GM18502 (cell line): ENCODE data around the gene SYT8.

Experiments used
- ATAC-seq: cut with Tn5 transposase; IDR thresholded peaks from one replicate; pipeline ENCODE4 v1.9.1; 2021; ENCODE audit warnings: mild to moderate bottlenecking; ENCODE audit not compliant: unreplicated experiment, poor library complexity

Gene SYT8

DNA sequence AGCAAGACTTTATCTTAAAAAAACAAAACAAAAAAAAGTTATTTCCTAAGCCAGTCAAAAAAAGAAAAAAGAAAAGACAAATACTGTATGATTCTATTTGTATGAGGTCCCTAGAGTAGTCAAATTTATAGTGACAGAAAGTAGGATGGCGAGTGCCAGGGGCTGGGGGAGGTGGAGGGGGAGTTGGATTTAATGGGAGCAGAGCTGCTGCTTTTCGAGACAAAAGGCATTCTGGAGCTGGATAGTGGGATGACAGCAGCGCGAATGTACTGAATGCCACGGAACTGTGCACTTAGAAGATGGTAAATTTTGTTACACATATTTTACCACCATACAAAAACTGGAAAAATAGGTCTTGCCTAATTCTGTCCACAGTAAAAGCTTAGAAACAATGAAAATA, 17.8 kb upstream of the SYT8 start:
- ATAC-seq: no peak

DNA sequence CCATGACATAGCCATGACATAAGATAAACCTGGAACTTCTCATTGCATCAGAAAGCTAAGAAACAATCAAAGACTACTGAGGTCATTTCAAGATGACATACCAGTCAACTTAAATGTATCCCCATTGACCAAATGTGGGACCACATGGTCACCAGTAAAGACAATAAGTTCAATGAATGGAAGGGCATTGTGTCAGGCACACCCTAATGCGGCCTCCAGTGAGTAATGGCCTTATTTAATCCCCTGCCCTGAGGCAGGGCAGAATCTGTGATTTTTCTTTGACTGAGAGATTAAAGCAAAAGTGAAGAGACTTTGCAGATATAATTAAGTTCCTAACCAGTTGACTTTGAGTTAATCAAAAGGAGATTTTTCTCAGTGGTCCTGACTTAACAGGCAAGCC, 17.3 kb upstream of the SYT8 start:
- ATAC-seq: no peak

DNA sequence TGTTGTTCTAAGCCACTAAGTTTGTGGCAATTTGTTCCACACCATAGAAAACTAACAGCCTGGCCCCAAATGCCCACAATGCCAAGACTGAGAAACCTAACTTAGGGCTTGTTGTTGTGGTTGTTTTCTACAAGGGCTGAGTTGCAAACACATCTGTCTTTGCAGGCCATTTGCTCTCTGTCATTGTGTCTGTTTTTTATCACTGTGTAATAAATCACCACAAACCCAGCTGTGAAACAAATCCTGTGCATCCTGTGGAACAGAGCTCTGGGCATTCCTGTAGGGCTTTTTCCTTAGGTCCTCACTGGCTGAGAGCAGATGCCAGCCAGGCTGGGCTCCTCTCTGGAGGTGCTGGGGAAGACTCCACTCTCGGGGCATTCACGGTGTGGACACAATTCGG, 15.7 kb upstream of the SYT8 start:
- no peak for ATAC-seq

DNA sequence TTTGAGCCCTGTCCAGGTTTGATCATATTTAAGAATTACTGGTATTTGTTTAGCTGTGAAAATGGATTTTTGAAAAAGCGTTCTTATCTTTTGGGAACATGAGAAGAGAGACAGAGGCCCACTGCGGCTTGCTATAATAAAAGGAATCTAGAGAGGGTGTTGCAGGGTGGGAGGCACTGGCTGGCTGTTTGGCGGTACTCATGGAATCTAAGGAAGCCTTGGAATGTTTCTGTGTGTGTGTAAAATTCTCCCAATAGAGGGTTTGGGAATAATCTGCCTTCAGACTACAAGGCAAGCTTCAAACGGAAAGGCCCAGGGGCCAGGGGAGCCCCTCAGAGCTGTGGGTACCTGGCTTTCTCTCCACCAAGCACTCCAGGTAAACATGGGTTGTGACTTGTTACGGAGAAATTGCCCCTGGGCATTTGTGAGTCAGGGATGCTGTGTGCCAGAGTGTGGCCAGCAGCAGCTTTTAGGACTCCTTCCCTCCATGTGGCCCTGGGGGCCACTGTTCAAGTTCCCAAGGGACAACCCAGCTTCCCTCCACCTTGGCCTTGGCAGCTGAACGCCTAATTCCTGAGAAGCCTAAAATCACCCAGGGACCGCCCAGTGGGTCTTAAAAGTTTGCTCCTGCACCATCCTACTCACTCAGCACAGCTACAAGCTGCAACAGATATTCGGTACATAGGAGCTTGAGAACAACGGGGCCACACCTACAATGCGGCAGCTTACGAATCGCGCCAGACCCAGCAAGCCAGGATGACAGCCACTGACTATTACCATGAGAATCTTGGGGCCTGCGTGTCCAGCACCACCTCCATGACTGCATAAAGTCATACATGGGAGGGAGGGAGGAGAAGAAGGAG, 14.1 kb upstream of the SYT8 start:
- ATAC-seq: no peak

DNA sequence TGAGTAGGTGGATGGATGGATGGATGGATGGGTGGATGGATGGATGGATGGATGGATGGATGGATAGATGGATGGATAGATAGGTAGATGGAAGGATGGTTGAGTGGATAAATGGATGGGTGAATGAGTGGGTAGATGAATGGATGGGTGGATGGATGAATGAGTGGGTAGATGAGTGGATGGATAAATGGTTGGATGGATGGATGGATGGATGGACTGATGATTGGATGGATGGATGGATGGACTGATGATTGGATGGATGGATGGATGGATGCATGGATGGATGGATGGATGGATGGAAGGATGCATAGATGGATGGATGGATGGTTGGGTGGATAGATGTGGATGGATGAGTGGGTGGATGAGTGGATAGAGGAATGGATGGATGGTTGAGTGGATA, 13.2 kb upstream of the SYT8 start:
- ATAC-seq: no peak

DNA sequence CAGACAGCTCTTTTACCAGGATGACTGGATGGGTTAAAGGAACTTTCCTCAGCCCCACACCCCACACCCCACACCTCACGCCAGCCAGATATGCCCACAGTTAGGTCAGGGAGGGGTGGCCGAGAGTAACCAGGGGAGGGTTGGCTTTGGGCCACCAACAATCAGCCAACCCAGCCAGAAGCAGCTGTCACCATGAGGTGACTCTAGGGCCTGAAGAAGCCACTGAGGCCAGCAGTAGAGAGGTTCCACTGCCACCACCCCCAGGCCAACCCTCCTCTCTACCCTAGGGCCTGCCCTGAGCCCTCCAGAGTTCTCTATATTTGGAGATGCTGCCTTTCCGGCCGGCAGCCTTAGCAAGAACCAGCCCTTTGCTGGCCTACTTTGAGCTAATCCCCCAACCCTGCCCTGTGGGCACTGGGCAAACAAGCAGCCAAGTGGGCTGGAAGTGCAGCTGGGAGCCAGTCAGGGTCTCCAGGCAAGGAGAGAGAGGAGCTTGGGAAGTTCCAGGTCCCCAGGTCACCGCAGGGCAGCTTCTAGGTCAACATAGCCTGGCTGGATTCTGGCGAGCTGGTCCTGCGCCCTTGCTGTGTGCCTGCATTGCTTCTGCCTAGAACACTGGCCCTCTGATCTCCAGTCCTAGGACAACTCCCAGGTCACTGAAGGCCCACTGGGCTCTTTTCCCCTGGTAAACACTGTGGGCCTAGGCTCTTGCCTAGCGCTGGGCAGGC, 12.0 kb upstream of the SYT8 start:
- ATAC-seq: no peak

DNA sequence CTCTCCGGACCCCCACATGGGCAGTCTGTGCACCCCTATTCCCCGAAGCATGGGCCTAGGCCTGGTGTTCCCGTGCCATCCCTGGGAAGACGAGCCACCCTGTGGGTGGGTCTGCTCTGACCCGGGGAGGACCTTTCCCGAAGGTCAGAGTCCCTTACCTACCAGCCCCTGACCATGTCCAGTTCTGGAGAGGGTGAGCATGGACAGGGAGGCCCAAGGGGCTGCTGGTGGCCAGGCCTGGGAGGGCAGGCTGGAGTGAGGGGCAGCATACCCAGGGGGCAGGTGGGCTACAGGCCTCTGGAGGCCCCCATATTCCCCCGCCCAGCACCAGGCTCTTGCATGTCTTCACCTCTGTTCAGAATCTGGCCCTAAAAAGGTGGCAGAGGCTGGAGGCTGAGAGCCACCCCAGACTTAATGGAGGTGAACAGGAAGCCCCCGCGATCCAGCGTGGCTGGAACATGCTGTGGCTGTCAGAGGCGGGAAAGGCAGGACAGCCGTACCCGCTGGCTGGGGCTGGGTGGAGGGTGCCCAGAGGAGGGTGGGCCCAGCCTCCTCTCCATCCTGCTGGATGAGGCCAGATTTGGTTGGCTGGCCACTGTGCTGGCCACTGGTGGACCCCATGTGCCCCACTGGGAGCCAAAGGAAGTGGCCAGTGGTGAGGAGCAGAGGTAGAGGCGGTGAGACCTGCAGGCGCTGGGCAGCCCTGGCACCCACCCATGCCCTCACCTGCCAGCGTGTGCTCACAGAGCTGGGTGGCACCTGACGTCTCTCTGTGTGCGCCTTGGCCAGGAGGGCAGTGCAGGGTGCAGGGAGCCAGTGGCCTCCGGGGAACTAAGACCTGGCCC, 11.2 kb upstream of the SYT8 start:
- ATAC-seq: no peak

DNA sequence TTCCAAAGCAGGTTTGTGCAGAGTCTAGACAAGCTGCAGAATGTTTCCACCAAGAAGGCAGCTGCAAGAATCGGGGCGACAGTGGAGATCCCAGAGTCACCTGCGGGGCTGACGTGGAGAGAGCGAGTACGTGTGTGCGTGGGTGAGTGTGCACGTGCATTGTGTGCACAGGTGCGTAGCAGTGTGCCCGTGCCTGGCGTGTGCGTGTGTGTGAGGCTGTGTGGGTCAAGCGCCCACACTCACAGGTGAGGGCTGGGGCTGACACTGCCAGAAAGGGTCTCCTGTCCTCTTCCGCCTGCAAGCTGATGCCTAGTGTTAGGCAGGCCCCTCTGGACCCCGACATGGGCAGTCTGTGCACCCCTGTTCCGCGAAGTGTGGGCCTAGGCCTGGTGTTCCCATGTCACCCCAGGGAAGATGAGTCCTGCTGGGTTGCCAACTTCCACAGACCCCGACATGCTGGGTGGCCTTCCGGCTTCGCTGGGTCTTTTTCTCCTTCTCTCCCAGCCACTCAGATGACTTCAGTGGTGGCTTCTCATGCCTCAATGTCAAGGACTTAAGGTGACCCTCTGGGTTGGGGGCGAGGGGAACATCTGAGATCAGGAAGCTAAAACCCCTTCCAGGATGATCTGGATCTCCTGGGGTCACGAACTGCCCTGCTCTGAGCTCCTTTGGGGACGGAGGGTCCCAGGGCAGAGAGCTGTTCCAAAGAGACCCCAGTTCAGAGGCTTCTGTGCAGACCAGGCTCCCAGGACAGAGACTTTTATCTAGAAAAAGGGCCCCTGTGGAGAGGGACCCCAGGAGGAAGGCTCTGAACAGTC, 10.4 kb upstream of the SYT8 start:
- no peak for ATAC-seq

DNA sequence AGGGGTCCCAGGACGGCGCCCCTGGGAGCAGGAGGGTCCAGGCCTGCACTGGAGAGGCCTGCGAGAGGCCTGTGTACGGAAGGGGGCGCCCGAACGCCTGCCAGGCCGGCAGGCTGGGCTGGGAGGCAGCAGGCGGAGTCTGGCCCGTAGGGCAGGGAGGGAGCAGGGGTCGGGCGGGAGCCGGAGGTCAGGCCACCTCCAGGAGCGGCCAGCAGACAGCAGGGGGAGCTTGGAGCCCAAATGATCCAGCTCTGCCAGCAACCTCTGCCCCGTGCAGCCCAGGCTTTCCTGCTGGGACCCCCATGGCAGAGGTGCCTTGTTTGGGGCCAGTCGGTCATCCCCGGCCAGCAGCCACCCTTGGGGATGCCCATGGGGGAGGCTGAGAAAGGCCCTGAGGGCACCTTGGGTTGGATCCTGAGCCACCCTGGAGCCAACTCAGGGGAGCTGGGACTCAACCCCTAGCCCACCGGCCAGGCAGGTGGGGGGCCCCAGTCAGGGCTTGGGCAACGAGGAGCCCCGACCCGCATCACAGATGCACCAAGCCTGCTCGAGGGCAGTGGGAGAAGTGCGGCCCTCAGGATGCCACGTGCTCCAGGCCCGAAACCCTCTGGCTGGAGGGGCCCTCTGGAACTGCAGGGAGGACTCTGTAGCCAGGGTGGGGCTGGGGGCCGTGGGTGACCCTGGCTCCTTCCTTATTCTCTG, 9.6 kb upstream of the SYT8 start:
- no peak for ATAC-seq

DNA sequence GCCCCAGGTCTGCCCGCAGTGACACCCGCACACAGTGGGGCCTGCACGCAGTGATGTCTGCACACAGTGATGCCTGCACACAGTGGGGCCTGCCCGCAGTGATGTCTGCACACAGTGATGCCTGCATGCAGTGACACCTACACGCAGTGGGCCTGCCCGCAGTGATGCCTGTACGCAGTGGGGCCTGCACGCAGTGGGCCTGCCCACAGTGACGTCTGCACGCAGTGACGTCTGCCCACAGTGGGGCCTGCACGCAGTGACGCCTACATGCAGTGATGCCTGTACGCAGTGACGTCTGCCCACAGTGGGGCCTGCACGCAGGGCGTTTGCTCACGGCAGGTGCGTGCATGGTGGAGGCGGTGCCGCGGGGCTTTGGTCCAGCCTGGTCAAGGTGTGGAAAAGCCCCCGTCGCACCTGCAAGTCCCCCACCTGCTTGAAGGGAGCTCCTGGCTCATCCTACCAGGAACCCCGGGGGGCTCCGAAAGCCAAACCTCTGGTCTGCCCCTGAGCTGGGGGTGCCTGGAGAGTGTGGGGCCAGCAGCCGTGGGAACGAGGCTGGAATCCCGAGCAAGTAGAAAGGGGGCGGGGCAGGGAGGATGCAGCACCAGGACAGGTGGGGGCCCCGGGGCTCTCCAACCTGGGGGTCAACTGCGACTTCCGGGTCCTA, 8.9 kb upstream of the SYT8 start:
- no peak for ATAC-seq

DNA sequence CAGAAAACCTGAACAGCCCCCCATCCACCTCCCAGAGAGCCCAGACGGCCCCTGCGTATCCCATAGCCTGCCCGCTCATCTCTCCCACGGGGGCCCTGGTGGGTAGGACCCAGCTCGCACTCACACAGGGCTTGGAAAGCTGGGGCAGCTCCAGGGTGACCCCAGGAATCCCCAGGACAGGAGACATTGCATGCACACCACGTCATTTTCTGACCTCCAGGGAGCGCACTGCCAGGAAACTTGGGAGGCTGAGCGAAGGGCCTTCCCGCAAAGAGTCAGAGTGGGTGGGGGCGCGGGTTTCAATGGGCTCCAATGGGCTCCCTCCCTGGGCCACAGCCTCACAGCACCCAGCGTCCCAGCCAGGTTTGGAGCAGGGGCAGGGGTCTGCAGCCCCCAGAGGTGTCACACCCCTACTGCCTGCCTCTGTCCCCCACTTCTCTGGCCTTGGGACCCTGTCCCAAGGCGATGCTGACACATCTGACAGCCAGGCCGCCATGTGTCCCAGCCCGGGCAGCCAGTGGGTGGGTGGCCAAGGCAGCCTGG, 8.2 kb upstream of the SYT8 start:
- ATAC-seq: no peak

DNA sequence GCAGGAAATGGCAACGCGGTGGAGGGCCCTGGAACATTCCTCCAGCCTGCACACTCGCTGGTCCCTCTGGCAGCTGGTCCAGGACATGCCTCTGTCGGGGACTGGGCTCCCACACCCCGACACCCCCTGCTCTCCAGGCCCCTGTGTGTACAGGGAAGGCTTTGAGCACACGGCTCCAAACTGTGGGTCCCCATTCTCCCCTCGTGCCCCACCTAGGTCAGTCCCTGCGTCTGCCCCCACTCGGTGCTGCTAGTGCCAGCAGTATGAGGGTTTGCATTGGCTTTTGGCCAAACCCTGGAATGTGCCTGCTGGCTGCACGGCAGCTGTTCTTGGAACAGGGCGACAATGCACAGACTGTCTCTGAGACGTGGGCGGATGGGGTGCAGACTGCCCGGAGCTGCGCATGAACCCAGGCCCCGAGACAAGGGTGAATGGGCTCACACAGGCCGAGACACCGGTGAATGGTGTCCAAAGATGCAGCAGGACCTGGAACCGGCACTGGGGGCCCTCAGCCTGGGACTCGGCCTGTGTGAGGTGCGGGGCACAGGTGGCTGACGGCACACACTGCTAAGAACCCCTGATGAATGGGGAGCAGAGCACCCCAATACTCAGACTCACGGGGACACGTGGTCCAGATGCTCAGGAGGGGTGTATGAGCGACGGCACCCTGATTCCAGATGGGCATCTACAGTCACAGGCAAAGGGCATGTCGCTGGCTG, 7.5 kb upstream of the SYT8 start:
- ATAC-seq: no peak

DNA sequence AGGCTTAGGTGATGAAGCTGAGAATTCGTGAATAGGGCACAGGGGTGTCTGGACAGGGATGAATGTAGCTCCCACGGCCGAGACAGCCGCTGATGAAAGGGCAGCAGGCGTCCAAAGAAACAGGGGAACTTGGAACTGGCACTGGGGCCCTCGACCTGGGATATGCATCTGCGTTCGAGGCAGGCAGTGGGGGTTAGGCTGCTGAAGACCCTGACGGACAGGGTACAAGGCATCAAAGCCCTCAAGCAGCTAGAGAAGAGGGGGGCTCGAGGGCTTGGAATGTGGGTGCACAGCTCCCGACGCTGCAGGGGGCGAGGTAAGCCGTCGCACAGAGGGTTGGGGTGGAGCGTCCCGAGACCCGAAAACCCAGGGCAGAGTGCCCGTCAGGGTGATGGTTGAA, 6.9 kb upstream of the SYT8 start:
- no peak for ATAC-seq

DNA sequence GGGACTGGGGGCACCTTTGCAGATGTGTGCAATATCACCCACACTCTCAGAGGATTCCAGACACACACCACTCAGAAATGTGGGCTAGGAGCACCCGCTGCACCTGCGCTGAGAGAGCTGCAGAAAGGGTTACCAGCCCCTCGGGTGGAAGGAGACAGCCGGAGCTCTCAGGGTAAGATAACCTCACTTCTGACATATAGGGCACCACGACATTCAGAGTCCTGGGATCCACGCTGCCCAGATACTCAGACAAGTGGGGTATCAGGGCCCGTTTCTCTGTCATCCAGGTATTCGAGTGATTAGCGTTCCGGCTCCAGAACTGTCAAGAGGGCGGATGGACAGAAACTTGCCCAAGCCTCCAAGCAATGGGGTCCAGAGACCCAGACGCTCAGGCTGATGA, 6.2 kb upstream of the SYT8 start:
- ATAC-seq: no peak

DNA sequence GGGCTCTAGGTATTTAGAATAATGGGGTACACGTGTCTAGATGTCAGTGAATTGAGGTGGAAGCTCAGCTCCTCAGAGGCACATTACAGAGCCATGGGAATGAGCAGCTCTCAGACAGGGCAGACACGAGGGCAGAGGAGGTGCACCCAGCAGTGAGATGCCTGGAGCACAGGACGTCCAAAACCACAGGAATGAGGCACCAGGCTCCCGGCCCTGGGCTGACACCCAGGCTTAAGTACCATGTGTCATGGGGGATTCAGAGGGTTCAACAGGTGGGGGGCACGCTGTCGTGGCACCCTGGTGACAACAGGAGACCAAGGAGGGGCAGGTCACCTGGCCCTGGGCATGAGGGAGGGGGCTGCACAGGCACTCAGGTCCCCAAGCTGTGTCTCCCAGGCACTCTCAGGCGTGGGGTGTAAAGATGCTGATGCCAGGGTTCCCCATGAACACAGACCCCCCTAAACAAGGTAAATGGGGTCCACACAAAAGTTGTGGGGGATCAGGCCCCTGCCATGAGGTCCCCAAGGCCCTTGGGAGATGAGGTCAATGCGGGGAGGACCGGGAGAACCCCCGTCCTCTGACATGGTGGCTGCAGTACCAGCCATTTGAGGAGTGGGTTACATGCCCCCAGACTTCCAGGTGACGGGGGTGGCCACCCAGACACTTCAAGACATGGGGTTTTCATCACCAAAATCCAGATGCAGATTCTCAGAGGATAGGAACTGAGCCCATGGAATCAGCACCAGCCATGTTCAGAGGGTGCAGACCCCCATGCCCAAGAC, 5.6 kb upstream of the SYT8 start:
- no peak for ATAC-seq

DNA sequence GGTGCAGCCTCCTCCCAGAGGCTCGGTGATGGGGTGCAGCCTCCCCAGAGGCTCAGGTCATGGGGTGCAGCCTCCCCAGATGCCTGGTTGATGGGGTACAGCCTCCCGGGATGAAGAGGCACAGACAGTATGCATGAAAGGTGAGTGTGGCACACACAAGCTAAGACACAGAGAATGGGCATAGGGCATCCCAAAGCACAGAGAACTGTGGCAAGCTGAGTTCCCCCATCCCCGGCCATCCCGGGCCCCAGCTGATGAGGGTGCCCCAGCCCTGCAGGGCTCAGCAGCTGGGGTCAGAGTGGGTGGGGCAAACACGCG, 4.8 kb upstream of the SYT8 start:
- ATAC-seq: no peak
